ENCODE results near the gene PARD3.
"Not testable (repeated sequence)": the region's sequence is repeated elsewhere in the genome, so short reads cannot be mapped to it uniquely, and the experiment has no call there.

PARD3 gene

DNA sequence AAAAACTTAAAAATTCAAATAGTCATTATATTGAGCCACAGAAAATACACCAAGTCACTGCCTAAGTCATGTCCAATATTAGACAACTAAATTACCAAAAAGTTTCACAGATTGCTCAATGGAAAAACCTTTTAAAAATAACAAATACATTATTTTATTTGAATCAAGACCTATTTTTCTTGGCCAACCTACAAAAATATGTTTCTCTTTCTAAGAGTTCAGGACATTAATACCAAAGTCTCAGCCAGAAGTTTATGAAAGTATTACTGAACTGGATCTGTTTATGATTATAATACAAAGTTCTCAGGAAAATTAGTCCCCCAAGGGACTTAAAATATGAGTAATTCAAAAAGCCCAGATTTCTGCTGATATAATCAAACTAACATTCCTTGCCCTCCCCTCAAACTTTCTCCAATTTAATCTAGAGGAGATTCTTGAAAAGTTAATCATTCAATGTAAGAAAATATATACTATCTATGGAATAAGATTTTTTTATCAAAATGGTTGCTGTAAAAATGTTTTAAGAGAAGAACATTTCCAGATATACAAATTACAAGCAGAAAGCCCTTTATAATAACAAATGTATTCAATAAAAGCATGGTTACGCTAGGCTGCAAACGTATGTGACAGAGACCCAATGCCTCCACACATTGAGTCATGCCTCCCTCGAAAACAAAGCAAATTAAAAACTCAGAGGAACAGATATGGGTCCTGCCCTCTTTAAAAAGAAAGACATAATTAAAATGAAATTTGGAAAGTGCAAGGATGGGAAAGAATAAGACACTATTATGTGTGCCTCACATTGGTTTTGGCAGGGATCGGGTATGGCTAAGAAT is 381.6 kb downstream of the PARD3 start:
- DNase-seq (ENCODE audit: low read depth in 2 of 2, low spot score in 1 of 2) = no peak

DNA sequence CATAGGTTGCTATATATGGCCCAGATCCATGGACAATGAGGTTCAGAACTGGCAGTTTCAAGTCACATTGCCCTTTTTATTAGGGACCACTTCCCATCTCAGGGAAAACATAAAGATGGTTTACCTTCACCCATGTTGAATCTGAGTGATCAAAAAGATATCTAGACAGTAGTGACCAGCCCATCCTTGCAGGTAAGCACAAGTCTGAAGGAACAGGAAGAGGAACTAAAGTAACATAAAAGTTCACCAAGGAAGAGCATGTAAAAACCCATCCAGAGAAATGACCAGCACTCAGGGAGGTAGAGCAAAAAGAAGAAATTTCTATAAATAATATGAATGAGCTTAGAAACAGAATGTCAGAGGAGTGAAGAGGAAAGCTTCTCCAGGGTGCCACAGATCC is 382.5 kb downstream of the PARD3 start:
- no peak for DNase-seq (ENCODE audit: low read depth in 2 of 2, low spot score in 1 of 2)

DNA sequence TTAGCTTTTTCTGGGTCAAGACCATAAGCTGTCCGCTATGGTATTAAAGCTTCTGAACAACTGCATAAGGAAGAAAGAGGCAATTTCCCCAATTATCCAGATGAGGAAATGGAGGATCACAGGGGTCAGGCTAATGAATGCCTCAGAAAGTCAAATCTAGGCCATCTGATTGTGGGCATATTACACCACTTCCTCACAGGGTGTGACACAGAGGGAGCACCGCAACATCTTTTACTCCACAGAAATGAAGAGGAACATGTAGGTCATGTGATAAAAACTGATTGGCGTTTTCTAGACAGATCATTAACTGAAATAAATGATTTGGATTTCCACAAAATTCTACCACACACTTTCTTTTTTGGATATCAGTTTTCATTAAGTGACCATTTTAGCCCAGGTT is 384.4 kb downstream of the PARD3 start:
- no peak for DNase-seq (ENCODE audit: low read depth in 2 of 2, low spot score in 1 of 2)

DNA sequence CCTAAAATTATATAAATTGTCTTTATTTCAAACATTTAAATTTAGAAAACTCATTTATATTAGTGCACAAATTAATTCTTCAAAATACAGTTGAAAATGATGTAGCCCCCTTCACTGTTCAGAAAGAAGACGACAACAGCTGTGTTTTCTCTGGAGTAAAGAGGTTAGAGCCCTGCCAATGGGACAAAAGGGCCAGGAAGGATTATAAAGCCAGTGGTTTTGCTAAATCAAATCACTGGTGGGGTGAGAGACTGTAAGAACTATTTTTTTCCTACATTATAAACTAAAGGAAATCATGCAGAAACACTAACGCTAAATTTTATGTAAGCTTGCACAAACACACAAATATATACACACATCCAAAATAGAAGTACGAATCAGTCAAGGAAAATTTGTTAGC is 386.6 kb downstream of the PARD3 start:
- no peak for DNase-seq (ENCODE audit: low read depth in 2 of 2, low spot score in 1 of 2)

DNA sequence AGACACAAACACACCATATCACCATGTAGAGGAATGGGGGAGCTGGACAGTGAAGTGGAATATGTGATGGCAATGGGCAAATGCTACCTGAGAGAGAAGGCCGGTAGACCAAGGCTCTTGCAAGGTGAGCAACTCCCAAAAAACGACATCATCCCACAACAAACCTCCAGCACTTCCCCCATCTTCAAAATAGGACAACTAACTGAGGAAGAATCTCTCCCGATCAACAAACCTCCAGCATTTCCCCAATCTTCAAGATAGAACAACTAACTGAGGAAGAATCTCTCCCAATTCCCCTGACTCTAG is 387.2 kb downstream of the PARD3 start:
- DNase-seq (ENCODE audit: low read depth in 2 of 2, low spot score in 1 of 2) = no peak

DNA sequence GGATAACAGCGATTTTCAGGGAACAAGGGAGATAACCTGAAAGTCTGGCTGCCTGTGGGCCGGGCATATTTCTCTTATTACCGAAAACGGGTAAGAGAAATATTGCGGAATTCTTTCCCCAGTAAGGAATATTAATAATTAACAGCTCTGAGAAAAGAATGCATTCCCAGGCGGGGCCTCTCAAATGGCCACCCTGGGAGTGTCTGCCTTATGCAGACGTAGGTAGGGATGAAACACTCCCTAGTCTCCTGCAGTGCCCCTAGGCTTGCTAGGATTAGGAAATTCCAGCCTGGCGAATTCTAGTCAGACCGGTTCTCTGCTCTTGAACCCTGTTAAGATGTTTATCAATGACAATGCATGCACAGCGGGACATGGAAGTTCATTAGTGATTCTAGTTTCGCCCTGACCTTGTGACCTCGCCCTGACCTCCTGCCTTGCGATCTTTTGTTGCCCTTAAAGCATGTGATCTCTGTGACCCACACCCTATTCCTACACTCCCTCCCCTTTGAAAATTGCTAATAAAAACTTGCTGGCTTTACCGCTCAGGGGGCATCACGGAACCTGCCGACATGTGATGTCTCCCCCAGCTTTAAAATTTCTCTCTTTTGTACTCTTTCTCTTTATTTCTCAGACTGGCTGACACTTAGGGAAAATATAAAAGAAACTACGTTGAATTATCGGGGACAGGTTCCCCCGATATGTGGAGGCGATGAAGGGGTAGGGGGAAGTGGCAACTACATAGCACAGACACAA is 387.8 kb downstream of the PARD3 start:
- not testable (repeated sequence) for DNase-seq (ENCODE audit: low read depth in 2 of 2, low spot score in 1 of 2)

DNA sequence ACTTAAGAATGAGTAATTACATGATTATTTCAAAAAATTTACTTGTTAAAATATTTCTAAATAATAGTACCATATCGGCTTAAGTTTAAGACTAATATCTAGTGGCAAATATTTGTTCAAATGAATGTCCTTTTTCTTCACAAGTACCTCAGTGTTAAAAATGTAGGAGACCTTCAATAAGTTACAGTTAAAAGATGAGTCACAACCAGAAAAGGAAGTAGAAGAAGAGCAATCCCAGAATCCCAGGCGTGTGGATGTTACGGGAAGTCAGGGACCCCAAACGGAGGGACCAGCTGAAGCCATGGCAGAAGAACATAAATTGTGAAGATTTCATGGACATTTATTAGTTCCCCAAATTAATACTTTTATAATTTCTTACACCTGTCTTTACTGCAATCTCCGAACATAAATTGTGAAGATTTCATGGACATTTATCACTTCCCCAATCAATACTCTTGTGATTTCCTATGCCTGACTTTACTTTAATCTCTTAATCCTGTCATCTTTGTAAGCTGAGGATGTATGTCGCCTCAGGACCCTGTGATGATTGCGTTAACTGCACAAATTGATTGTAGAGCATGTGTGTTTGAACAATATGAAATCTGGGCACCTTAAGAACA is 388.4 kb downstream of the PARD3 start:
- not testable (repeated sequence) for DNase-seq (ENCODE audit: low read depth in 2 of 2, low spot score in 1 of 2)

DNA sequence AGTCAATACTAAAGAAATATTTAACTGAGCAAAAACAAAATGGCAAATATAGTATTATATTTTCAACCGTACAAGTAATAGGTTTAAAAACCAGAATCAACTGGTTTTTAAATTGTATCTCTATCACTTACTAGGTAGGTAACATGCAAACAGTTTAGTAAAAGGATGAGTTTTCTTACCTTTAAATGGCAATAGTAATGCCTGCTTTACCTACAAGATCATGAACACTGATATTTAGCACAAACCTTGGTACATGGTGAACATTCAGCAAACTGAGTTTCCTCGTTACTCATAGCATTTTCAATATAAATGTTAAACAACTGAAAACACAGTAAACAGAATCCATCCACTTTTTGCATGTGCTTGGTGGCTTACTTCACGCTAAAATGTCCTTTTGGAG is 389.1 kb downstream of the PARD3 start:
- DNase-seq (ENCODE audit: low read depth in 2 of 2, low spot score in 1 of 2) = no peak

DNA sequence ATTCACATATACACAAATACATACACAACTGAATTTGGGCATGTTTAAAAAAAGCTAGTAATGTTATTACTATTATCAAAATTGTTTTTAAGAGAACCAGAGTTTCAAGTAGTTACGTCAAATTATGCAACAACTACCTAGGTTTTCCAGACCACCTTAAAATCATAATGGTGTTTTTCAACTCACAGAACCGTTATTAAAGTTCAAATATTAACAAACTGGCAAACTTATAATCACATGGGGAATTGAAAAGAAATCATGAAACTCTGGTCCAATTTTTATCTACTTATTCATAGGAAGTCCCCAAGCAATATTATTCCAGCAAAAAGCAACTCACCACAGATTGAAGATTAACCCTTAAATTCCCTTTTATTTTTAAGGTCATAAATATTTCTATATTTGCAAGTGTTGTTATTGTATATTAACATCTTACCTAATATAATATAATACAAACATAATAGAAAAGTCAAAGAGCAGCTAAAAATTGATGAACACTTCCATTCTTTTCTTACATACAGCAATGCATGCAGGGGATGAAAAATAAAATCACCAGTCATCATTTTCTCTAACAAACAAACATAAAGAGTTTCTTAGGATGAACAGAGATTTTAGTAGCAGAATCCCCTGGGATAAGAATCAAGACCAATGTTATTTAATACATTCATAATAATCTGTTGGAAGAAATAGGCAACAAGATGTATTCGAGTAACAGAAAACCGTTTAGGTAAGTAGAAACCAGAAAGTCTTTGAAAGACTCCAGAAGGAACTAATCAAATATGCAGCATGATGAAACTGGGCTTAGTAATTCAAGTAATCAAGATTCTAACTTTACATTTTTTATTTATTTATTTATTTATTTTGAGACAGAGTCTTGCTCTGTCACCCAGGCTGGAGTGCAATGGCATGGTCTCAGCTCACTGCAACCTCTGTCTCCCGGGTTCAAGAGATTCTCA is 391.1 kb downstream of the PARD3 start:
- no peak for DNase-seq (ENCODE audit: low read depth in 2 of 2, low spot score in 1 of 2)

DNA sequence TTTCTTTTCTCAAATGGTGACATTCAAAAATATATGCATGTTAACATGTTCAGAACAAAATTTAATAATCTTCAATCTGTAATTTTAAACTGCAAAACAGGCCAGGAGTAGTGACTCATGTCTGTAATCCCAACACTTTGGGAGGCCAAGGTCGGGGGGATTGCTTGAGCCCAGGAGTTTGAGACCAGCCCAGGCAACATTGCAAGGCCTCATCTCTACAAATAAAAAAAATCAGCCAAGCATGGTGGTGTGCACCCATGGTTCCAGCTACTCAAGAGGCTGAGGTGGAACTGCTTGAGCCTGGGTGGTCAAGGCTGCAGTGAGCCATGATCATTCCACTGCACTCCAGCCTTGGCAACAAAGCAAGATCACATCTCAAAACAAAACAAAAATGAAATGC is 394.3 kb downstream of the PARD3 start:
- no peak for DNase-seq (ENCODE audit: low read depth in 2 of 2, low spot score in 1 of 2)

DNA sequence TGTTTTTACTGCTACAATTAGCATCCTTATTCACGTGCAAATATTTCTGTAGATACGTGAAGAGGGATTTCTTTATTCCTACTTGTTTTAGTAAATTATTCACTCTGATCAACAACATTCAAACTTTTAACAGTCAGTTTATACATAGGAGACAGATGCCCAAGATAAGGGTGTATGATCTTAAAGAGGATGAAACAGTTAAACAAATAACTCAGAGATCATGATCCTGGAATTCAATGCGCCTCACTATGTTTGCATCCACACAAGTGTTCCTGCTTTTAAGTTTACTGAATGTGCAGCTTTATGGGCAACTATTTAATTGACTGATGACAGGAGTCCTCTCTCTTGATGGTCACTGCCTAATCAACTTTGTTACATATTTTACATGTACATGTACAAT is 394.8 kb downstream of the PARD3 start:
- DNase-seq (ENCODE audit: low read depth in 2 of 2, low spot score in 1 of 2) = no peak

DNA sequence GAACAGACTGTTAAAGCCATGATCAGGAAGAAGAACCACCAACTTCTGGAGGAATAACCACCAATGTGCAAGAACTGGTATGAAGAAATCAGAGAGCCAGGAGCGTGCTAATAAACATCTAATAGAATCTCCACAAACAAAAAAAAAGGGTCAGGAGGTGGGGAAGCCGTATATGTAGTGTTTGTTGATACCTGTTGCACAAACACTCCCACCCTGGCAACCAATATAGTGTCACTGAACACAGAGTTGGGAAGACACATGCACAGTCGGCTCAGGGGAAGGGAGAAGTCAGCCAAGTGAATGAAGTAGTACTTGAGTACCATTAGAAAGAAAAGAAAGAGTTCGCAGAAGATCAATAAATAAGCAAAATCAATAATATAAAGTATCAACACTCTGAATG is 400.1 kb downstream of the PARD3 start:
- no peak for DNase-seq (ENCODE audit: low read depth in 2 of 2, low spot score in 1 of 2)

DNA sequence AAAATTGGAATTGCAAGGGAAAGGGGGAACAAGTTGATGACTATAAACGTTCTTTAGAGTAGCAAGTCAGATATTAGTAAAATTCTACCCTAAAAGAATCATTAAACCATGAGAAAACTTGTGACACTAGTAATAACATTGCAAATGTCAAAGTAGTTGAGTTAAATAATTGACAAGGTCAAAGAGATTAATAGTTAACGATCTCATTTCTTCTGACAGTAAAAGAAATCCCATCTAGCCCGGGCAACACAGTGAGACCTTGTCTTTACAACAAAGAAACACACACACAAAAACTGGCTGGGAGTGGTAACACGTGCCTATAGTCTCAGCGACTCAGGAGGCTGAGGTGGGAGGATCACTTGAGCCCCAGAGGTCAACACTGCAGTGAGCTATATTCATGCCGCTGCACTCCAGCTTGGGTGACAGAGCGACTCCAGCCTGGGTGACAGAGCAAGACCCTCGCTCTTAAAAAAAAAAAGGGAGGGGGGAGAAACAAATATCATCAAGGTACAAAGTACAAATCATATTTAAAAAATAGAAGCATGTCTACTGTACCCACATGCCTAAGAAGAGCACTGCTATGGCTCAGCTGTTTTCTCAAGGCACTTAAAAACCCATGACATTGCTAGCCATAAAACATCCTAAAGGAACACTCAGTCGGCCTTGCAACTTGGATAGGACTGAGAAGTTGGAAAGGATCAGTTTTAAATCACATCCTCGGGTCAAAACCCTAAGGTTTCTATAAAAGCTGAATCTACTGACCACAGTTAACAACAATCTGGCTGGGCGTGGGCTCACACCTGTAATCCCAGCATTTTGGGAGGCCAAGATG is 401.1 kb downstream of the PARD3 start:
- DNase-seq (ENCODE audit: low read depth in 2 of 2, low spot score in 1 of 2) = no peak

DNA sequence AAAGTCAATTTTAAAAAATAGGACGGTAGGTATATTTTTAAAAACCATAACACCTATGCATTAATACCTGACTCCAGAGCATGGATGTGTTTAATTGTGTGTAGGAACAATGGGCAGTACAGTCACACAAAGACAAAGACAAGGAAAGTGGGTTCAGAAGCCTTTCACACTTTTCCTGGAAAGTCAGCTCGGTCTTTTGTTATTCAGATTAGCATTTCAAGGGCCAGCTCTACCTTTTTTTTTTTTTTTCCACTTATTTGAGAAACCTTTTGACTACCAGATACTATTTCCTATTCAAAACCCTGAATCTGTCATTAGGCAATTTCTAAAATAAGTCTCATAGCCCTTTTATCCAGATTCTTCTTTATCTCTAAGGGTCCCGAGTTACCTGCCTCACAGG is 401.9 kb downstream of the PARD3 start:
- DNase-seq (ENCODE audit: low read depth in 2 of 2, low spot score in 1 of 2) = no peak

DNA sequence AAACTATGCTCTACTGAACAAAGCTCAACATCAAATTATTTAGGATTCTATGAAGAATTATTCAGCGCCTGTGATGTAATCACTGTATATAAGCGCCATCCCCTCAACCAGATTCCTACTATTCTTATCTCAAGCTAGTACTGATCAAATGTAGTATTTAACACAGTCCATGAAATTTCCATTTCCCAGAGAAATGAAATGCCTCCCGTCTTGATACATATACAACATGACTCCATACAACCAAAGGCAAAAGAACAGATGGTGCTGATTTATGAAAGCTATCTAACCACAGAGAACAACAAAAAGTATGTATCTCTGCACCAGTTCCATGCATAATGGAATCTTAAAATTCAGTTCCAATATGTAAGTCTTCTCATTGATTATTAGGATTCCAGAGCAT is 406.1 kb downstream of the PARD3 start:
- DNase-seq (ENCODE audit: low read depth in 2 of 2, low spot score in 1 of 2) = no peak

DNA sequence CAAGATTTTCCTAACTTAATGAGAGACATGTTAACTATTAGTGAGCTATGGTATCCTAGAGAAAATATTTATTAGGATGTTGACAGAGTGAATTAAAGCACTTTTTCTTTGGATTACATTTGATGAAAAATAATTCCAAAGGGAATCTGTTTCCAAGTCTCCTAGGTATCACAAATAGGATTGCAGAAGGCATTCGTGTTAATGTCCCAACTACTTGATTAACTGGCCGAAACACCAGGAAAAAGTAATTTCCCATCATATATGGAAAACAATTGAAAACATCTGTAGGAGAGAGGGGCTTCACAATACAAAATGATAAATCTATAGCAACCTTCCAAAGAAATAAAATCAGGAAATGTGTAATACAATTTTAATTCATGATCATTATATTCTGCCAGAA is 406.7 kb downstream of the PARD3 start:
- no peak for DNase-seq (ENCODE audit: low read depth in 2 of 2, low spot score in 1 of 2)

DNA sequence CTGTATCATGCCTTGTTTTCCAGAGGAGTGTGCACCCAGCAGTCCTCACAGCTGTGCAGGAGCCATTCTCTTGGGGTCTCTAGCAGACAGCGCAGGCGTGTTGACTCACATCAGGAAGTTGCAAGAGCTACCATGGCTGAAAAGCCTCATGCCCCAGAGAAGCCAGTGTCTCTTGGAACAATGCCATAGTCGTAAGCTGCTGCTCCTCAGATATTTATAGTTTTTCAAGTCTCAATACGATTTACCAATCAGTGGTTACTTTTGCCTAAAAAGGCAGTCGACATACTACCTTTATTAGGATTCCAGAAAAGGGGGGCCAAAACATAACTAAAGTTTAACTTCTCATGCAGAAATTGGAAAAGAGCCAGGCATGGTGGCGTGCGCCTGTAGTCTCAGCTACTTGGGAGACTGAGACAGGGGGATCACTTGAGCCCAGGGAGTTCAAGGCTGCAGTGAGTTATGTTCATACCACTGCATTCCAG is 407.7 kb downstream of the PARD3 start:
- DNase-seq (ENCODE audit: low read depth in 2 of 2, low spot score in 1 of 2) = no peak

DNA sequence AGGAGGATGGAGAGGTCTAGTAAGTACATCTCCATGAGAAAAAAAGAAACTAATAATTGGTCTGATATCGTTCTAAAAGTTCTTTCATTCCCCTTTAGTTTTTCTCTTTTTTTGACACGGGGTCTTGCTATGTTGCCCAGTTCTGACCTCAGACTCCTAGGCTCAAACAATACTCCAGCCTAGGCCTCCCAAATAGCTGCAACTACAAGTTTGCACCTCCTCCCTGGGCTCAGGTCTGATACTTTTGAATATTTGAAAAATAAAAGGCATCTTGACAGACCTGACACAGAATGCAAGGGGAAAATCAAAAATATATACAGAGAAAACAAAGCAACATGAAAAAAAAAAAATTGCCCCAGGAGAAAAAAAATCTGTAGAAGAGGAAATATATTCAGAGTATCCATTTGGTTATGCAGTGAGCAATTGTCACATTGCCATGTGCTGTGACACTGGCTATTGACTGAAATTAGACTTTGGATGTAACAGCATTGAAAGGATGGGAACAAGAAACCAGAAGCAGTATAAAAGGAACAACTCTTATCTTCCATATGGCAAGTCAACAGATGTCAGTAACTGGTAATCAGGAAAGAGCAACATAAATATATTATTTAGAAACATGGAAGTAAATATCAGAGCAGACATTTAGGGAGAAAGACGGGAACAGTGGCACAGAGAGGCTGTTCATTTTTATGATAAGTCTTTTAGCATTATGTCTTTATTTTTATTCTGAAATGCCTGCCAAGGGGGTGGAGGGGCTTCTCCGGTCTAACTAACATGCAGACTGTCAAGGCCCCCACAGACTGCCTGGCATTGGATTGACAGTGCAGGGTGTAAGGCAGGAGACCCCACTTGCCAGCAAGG is 408.4 kb downstream of the PARD3 start:
- DNase-seq (ENCODE audit: low read depth in 2 of 2, low spot score in 1 of 2) = no peak

All from stimulated activated CD8-positive, alpha-beta memory T cell treated with anti-CD3 and anti-CD28 coated beads, Interleukin-4, amount 100 ng/mL, for 1 hour (primary cell).